Gastroesophageal sphincter (tissue), 4 donors: ENCODE results near the gene ACTL6B. TPM values are rescaled to one million over a fixed set of nuclear protein-coding genes. Genes with fewer than 3 reads are reported as not detected.

Experiments used
- ATAC-seq: fragments of 150-250 bp; one replicate; pipeline ENCODE4 v1.9.1; 2016; ENCODE audit warnings: mild to moderate bottlenecking, moderate library complexity
- H3K27ac ChIP-seq, 4 donors: fragments of 200-600 bp; sonication (generic) in 3 of 4; 1 replicate in 3 of 4; 2 replicates in 1 of 4; pipeline ENCODE4 v1.5.1; 2016 to 2019
- H3K27me3 ChIP-seq: fragments of 200-600 bp; sonication (generic); one replicate; pipeline ENCODE4 v1.5.1; 2019
- H3K36me3 ChIP-seq, 2 donors: fragments of 200-600 bp; sonication (generic); one replicate each; pipeline ENCODE4 v1.5.1; 2019; ENCODE audit warnings: control low read depth in 1 of 2
- H3K4me1 ChIP-seq, 3 donors: fragments of 200-600 bp; sonication (generic); 1 replicate in 2 of 3; 2 replicates in 1 of 3; pipeline ENCODE4 v1.5.1; 2016 to 2019; ENCODE audit warnings: control low read depth in 2 of 3
- H3K4me3 ChIP-seq, 2 donors: fragments of 200-600 bp; sonication (generic); one replicate each; pipeline ENCODE4 v1.5.1; 2019; ENCODE audit warnings: mild to moderate bottlenecking in 1 of 2, moderate library complexity in 1 of 2
- H3K9me3 ChIP-seq, 3 donors: fragments of 200-600 bp; sonication (generic); one replicate each; pipeline ENCODE4 v1.5.1; 2017 to 2019; ENCODE audit warnings: control low read depth in 2 of 3
- EP300 ChIP-seq: sonication (generic); formaldehyde crosslinking; IDR thresholded peaks from one replicate; pipeline ENCODE4 v1.6.1; 2017; ENCODE audit warnings: antibody characterized with exemption, mild to moderate bottlenecking
- POLR2A ChIP-seq, 2 donors: fragments of 450-650 bp; IDR thresholded peaks; one replicate each; pipeline ENCODE4 v1.6.1; 2017; ENCODE audit warnings: antibody characterized with exemption in 2 of 2, mild to moderate bottlenecking in 2 of 2, moderate library complexity in 1 of 2
- POLR2AphosphoS5 ChIP-seq: sonication (generic); formaldehyde crosslinking; IDR thresholded peaks from one replicate; pipeline ENCODE4 v1.6.1; 2017; ENCODE audit warnings: antibody characterized with exemption
- WGBS, 2 donors: methylation state at CpG; one replicate each; pipeline ENCODE4 v1.1.5; 2018; ENCODE audit warnings: low coverage in 1 of 2; 5-methylcytosine and 5-hydroxymethylcytosine counted together
- total RNA-seq, 4 donors: library from RNA; depleted of rRNA; stranded (reverse); fragments of >200 nt; gene quantifications; one replicate each; pipeline ENCODE4 v1.1.0, GENCODE V29; 2016
- TF ChIP-seq, protein P1 (sequence below), 4 experiments: fragments of 200-600 bp in 2 of 4; fragments of 450-650 bp in 2 of 4; sonication (generic) in 1 of 4; IDR thresholded peaks; one replicate each; pipeline ENCODE4 v1.5.1; 2017 to 2019; ENCODE audit warnings: antibody characterized with exemption in 4 of 4, mild to moderate bottlenecking in 2 of 4, moderate library complexity in 2 of 4

Gene ACTL6B
- total RNA-seq, 4 donors from 2014 or later, result 2.2 TPM; not detected in 3

DNA sequence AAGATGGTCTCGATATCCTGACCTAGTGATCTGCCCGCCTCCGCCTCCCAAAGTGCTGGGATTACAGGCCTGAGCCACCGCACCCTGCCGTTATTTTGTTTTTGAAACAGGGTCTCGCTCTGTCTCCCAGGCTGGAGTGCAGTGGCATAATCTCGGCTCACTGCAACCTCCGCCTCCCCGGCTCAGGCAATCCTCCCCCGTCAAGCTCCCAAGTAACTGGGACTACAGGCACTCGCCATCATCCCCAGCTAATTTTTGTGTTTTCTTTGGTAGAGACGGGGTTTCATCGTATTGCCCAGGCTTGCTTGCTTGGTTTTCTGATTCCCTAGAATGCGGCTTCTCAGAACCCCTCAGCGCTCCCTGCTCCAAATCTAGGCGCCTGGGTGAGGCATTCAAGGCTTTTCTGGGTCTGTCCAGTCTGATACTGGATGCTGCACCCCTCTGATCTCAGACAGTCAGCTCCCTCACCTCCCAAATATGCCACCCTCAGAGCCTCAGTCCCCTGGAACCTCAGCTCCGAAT, 16.2 kb downstream of the ACTL6B start:
- ATAC-seq, result no peak
- H3K27me3 ChIP-seq, result peaks cover 77% of the 10 kb centered on the region
- H3K27ac ChIP-seq, result no peak overlapping the region
- no peak overlapping the region for H3K4me3 ChIP-seq
- no peaks in the 10 kb centered on the region for H3K9me3 ChIP-seq
- H3K4me1 ChIP-seq, result no peaks in the 10 kb centered on the region
- WGBS, 2 donors, result 67 to 76% methylated on average over 7 to 9 of the region's 17 CpGs
- no peaks in the 10 kb centered on the region for H3K36me3 ChIP-seq
- TF ChIP-seq EP300, result no peak
- TF ChIP-seq, protein P1, sequence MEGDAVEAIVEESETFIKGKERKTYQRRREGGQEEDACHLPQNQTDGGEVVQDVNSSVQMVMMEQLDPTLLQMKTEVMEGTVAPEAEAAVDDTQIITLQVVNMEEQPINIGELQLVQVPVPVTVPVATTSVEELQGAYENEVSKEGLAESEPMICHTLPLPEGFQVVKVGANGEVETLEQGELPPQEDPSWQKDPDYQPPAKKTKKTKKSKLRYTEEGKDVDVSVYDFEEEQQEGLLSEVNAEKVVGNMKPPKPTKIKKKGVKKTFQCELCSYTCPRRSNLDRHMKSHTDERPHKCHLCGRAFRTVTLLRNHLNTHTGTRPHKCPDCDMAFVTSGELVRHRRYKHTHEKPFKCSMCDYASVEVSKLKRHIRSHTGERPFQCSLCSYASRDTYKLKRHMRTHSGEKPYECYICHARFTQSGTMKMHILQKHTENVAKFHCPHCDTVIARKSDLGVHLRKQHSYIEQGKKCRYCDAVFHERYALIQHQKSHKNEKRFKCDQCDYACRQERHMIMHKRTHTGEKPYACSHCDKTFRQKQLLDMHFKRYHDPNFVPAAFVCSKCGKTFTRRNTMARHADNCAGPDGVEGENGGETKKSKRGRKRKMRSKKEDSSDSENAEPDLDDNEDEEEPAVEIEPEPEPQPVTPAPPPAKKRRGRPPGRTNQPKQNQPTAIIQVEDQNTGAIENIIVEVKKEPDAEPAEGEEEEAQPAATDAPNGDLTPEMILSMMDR (IDR thresholded peaks at IDR 0.05), result no peak
- TF ChIP-seq POLR2A (IDR thresholded peaks at IDR 0.05), result no peak
- no peak for TF ChIP-seq POLR2AphosphoS5

- peaks cover 0 to 14% (median 6%) of the 10 kb centered on the region in 3 donors for H3K4me1 ChIP-seq
- H3K9me3 ChIP-seq, result no peaks in the 10 kb centered on the region
- peak; percentile 64 for ATAC-seq
- peaks cover 79% of the 10 kb centered on the region for H3K27me3 ChIP-seq
- 0 to 2% methylated on average over 3 to 6 of the region's 72 CpGs for WGBS, 2 donors
- peak overlapping the region in 1 of 4 donors; percentile 34 for H3K27ac ChIP-seq
- peak overlapping the region; percentile 26 to 54 for H3K4me3 ChIP-seq
- TF ChIP-seq EP300, result no peak
- no peak for TF ChIP-seq POLR2A (IDR thresholded peaks at IDR 0.05)
- TF ChIP-seq POLR2AphosphoS5, result no peak
- TF ChIP-seq, protein P1 (IDR thresholded peaks at IDR 0.05), result peak in 2 of 4 experiments; percentile 46 to 52
- no peaks in the 10 kb centered on the region for H3K36me3 ChIP-seq
Observed at GRCh38 chr7:100632951-100633717, 23.1 kb downstream of the ACTL6B start.

DNA sequence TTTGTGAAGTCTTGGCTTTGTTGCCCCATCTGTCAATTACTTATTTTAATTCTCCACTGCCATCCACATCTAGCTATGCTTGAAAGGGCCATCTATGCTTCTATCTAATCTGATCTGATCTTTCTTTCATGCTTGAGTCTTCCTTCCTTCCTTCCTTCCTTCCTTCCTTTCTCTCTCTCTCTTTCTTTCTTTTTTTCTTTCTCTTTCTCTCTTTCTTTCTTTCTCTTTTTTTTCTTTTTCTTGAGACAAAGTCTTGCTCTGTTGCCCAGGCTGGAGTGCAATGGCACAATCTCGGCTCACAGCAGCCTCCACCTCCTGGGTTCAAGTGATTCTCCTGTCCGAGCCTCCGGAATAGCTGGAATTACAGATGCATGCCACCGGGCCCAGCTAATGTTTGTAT, 26.2 kb downstream of the ACTL6B start:
- no peaks in the 10 kb centered on the region for H3K9me3 ChIP-seq
- no peaks in the 10 kb centered on the region for H3K36me3 ChIP-seq
- peaks cover 59% of the 10 kb centered on the region for H3K27me3 ChIP-seq
- 88 to 92% methylated on average over 2 to 3 of the region's 4 CpGs for WGBS, 2 donors
- no peak overlapping the region for H3K27ac ChIP-seq
- ATAC-seq, result no peak
- no peak for TF ChIP-seq POLR2AphosphoS5
- no peak for TF ChIP-seq EP300
- TF ChIP-seq, protein P1 (IDR thresholded peaks at IDR 0.05), result no peak
- no peak for TF ChIP-seq POLR2A (IDR thresholded peaks at IDR 0.05)
- peaks cover 0 to 26% (median 6%) of the 10 kb centered on the region in 3 donors for H3K4me1 ChIP-seq
- no peak overlapping the region for H3K4me3 ChIP-seq

DNA sequence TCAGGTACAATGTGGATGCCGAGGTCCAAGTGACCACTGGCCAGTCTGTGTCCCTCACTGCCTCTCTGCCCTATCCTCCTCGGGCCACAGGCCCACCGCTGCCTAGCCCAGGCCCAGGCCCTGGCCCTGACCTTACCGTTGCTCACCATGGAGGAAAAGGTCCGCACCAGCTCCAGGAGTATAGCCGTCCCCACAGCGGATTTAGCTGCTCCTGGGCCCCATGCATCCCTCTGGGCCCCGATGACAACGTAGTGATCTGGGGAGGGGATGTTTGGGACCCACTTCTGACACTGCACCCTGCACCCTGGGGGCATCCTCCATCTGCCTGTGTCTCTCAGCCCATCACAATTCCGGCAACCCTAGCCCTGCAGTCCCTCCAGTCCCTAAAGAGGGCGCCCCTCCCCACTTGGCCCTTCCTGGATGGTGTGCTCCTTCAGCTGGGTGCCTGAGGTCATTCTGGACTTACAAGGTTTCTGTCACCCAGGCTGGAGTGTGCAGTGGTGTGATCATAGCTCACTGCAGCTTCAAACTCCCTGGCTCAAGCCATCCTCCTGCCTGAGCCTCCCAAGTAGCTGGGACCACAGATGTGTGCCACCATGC, 27.0 kb downstream of the ACTL6B start:
- Histone ChIP-seq H3K27me3 (peaks cover 50% of the 10 kb centered on the region), H3K4me3 (no peak overlapping the region), H3K27ac (no peak overlapping the region), H3K9me3 (no peaks in the 10 kb centered on the region), H3K36me3 (no peaks in the 10 kb centered on the region), H3K4me1 (peaks cover 0 to 26% (median 6%) of the 10 kb centered on the region in 3 donors)
- no peak for ATAC-seq
- 54 to 68% methylated on average over 3 to 4 of the region's 11 CpGs for WGBS, 2 donors
- no peak for TF ChIP-seq EP300
- TF ChIP-seq, protein P1 (IDR thresholded peaks at IDR 0.05), result peak in 1 of 4 experiments; percentile 15
